Dedifferentiated amniotic fluid mesenchymal stem cell (primary cell): ENCODE results near the gene TPRN.

Source experiments
- DNase-seq: peaks from one replicate; pipeline ENCODE4 v3.0.0-alpha.2; 2016; ENCODE audit errors: extremely low spot score

TPRN gene

GRCh38 chr9:137143459-137143858 lies 57.1 kb downstream of the TPRN start:
- no peak for DNase-seq

- DNase-seq: no peak
Observed at GRCh38 chr9:137141976-137142936, 58.3 kb downstream of the TPRN start.
